HUDEP-2 (cell line): ENCODE results near the gene CLMP.

Source experiments
- DNase-seq, 76 experiments: peaks; one replicate each; lab custom pipeline; 2025; ENCODE audit not compliant: unreplicated experiment in 76 of 76; lab: John Stamatoyannopoulos, UW

CLMP gene

DNA sequence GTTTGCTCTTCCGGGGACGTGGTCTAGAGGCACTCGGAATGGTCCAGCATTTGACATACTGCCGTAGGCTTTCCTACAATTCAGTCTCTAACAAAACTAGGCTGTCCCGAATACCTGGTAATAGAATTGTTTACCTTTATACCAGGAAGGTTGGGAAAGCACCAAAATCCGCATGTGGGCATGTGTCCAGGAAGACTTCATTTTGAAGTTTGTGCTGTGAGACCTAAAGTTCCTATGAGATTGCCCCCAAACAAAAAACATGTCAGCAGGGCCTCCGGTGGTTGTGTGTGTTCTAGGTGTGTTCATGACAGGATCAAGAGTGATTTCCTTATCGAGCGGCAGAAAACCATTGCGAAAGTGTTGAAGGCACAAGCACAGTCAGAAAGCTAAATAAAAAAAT is 159.2 kb downstream of the CLMP start:
- DNase-seq, result no peak

DNA sequence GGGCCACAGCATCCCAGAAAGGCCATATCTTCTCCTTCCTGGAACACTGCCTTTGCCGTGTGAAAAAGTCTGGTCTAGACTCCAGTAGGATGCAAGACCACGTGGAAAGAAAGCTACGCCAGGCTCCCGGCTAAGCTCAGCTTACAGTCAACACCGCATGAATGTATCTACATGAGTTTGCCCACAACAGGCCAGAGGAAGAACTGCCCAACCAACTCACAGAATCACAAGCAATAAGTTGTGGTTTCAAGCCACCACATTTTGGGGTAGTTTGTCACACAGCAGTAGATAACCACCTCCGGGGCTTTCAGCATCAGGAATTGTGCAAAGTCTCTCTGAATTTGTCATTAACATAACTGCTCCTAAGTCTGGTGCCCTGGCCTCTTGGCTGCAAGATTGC is 160.5 kb downstream of the CLMP start:
- no peak for DNase-seq

DNA sequence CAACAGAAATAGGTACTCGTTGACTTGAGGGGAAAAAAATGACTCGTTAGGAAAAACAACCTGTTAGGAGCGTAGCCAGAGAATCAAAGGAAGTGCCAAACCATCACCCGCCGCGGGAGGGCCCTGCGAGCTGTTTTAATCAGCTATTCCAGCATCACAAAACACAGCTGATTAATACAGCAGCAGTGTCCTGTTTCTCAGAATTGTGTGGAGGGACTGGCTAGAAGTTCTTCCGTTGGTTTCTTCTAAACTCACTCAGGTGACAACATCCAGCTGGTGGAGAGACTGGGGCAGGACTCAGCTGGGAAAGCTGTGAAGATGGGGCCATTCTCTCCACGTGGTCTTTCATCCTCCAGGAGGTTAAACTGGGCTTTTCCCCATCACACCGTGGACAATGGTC is 161.2 kb downstream of the CLMP start:
- no peak for DNase-seq

DNA sequence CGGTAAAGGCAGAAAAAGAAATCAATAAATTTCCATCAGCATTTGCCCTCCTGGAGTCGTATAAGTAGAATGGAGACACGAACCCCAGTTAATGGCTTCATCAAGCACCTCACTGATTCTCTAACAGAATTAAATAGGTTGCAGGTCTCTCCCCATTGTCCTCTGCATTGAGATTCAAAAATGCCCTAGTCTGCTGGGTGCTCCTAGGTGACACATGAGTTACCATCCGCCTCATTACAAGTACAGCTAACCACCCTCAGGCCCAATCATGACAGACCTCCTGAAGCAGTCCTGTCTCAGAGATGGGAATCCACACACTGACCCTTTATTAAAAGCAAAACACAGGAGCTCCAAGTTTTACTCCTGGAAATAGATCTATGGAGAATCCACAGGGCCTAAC is 164.5 kb downstream of the CLMP start:
- DNase-seq, result no peak

DNA sequence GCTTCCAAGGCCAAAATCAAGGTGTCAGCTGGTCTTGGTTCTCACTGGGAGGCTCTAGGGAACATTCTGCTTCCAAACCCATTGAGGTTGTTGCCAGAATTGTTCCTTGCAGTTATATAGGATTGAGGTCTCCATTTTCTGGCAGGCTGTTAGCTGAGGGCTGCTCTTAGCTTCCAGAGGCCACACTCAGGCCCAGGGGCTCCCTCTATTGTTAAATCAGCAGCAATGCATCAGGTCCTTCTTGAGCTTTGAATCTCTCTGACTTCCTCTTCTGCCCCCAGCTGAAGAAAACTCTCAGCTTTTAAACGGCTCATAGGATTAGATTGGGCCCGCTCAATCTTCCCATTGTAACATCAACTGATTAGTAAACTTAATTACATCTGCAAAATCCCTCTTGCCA is 174.1 kb downstream of the CLMP start:
- DNase-seq, result peak in 20 of 76 experiments; percentile 1 to 57 (median 14)
